Peyer's patch (tissue), 4 donors: Measurements from ENCODE around the gene ILKAP. TPM values are rescaled to one million over a fixed set of nuclear protein-coding genes. Genes with fewer than 3 reads are reported as not detected.

ENCODE experiments used
- total RNA-seq, 4 donors: library from RNA; depleted of rRNA; stranded (reverse); fragments of >200 nt; gene quantifications; one replicate each; pipeline ENCODE4 v1.1.0, GENCODE V29; 2016

The ILKAP gene
- total RNA-seq, 4 donors from 2014 or later: 35.7 to 52.4 (median 43.8) TPM

Other genes with a start within 250 kb of the ILKAP start
- gene UBE2F, start 236.7 kb downstream of the ILKAP start, total RNA-seq: 10 to 100 TPM; 21.5 to 67.7 (median 50.3) TPM
- 10 to 100 TPM; 13.2 to 45.2 (median 24.2) TPM for gene SCLY, start 142.7 kb downstream of the ILKAP start, total RNA-seq
- 1 to 10 TPM in 1 of 4 donors, under 1 TPM in 1, not detected in 2; 0.27 to 2.5 TPM for gene ESPNL, start 103.4 kb downstream of the ILKAP start, total RNA-seq
- gene KLHL30, start 65.0 kb downstream of the ILKAP start, total RNA-seq: under 1 TPM in 2 of 4 donors, not detected in 2; 0.27 to 0.28 TPM
- under 1 TPM in 3 of 4 donors, not detected in 1; 0.40 to 0.57 (median 0.53) TPM for gene ERFE, start 44.7 kb downstream of the ILKAP start, total RNA-seq
- gene HES6, start 36.3 kb upstream of the ILKAP start, total RNA-seq: 100 to 1,000 TPM in 1 of 4 donors, 10 to 100 TPM in 3; 26.6 to 128 (median 51.1) TPM
- gene PER2, start 84.9 kb upstream of the ILKAP start, total RNA-seq: 10 to 100 TPM; 15.6 to 65.2 (median 38.2) TPM
- 10 to 100 TPM; 11.0 to 27.2 (median 13.4) TPM for gene TRAF3IP1, start 116.8 kb upstream of the ILKAP start, total RNA-seq
- gene ASB1, start 223.2 kb upstream of the ILKAP start, total RNA-seq: 10 to 100 TPM; 17.5 to 62.7 (median 24.9) TPM